Measurements from ENCODE around the gene KRTAP5-6.

The KRTAP5-6 gene

GRCh38 chr11:1708716-1709115 is 11.7 kb downstream of the KRTAP5-6 start:
- H4K20me1 ChIP-seq, result no peaks in the 10 kb centered on the region
- H3K27me3 ChIP-seq, result no peaks in the 10 kb centered on the region
- no peak overlapping the region for H3K4me3 ChIP-seq
- H3K9ac ChIP-seq, result no peak overlapping the region
- H3K27ac ChIP-seq, result no peak overlapping the region
- H3K36me3 ChIP-seq, result no peaks in the 10 kb centered on the region
- peaks cover 16% of the 10 kb centered on the region for H3K9me3 ChIP-seq
- no peak for TF ChIP-seq Cebpa-rat (IDR thresholded peaks at IDR 0.05)
- peaks cover 40% of the 10 kb centered on the region for H3K4me1 ChIP-seq
- H3K4me2 ChIP-seq, result no peak overlapping the region

- H3K9ac ChIP-seq, result no peak overlapping the region
- H3K27ac ChIP-seq, result no peak overlapping the region
- H3K4me1 ChIP-seq, result peaks cover 8% of the 10 kb centered on the region
- no peaks in the 10 kb centered on the region for H3K9me3 ChIP-seq
- H3K27me3 ChIP-seq, result no peaks in the 10 kb centered on the region
- no peaks in the 10 kb centered on the region for H3K36me3 ChIP-seq
- H3K4me3 ChIP-seq, result no peak overlapping the region
- H3K4me2 ChIP-seq, result no peak overlapping the region
- H4K20me1 ChIP-seq, result no peaks in the 10 kb centered on the region
- TF ChIP-seq Cebpa-rat (IDR thresholded peaks at IDR 0.05), result no peak
These were observed 18.2 kb downstream of the KRTAP5-6 start for GRCh38 chr11:1714908-1715885.

GRCh38 chr11:1717745-1718144 is 20.8 kb downstream of the KRTAP5-6 start:
- Histone ChIP-seq H3K27me3 (no peaks in the 10 kb centered on the region), H3K36me3 (no peaks in the 10 kb centered on the region), H3K9me3 (no peaks in the 10 kb centered on the region), H3K27ac (no peak overlapping the region), H4K20me1 (no peaks in the 10 kb centered on the region), H3K4me1 (peaks cover 8% of the 10 kb centered on the region), H3K9ac (no peak overlapping the region), H3K4me3 (no peak overlapping the region), H3K4me2 (no peak overlapping the region)
- TF ChIP-seq Cebpa-rat (IDR thresholded peaks at IDR 0.05), result no peak

DNA sequence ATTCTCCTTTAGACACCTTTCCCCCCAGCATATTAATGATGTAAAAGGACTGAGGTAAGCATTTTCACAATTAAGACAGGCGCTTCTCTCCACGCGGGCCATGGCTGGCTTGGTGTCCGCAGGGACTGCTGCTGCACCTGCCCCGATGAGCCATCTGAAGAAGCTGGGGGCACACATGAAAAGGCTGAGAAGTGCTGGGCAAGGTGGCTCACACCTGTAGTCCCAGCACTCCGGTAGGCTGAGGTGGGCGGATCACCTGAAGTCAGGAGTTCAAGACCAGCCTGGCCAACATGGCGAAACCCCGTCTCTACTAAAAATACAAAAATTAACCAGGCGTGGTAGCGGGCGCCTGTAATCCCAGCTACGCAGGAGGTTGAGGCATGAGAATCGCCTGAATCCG is 21.3 kb downstream of the KRTAP5-6 start:
- Histone ChIP-seq H4K20me1 (no peaks in the 10 kb centered on the region), H3K36me3 (no peaks in the 10 kb centered on the region), H3K4me2 (no peak overlapping the region), H3K27me3 (no peaks in the 10 kb centered on the region), H3K9ac (no peak overlapping the region), H3K4me1 (peaks cover 8% of the 10 kb centered on the region), H3K27ac (no peak overlapping the region), H3K4me3 (no peak overlapping the region), H3K9me3 (no peaks in the 10 kb centered on the region)
- no peak for TF ChIP-seq Cebpa-rat (IDR thresholded peaks at IDR 0.05)

GRCh38 chr11:1719781-1720180 is 22.8 kb downstream of the KRTAP5-6 start:
- H3K9ac ChIP-seq, result no peak overlapping the region
- H3K4me1 ChIP-seq, result peaks cover 8% of the 10 kb centered on the region
- no peaks in the 10 kb centered on the region for H3K9me3 ChIP-seq
- no peaks in the 10 kb centered on the region for H4K20me1 ChIP-seq
- H3K27me3 ChIP-seq, result no peaks in the 10 kb centered on the region
- H3K4me3 ChIP-seq, result no peak overlapping the region
- TF ChIP-seq Cebpa-rat (IDR thresholded peaks at IDR 0.05), result no peak
- H3K4me2 ChIP-seq, result no peak overlapping the region
- H3K27ac ChIP-seq, result no peak overlapping the region
- no peaks in the 10 kb centered on the region for H3K36me3 ChIP-seq

- H3K9ac ChIP-seq, result no peak overlapping the region
- H3K4me2 ChIP-seq, result peak overlapping the region; percentile 88
- H3K4me3 ChIP-seq, result no peak overlapping the region
- H3K4me1 ChIP-seq, result peaks cover 64% of the 10 kb centered on the region
- no peaks in the 10 kb centered on the region for H3K9me3 ChIP-seq
- no peaks in the 10 kb centered on the region for H3K36me3 ChIP-seq
- no peaks in the 10 kb centered on the region for H4K20me1 ChIP-seq
- TF ChIP-seq Cebpa-rat (IDR thresholded peaks at IDR 0.05), result no peak
- no peaks in the 10 kb centered on the region for H3K27me3 ChIP-seq
- H3K27ac ChIP-seq, result no peak overlapping the region
These were observed 30.2 kb downstream of the KRTAP5-6 start for GRCh38 chr11:1727096-1727690.

GRCh38 chr11:1727861-1728260 is 30.9 kb downstream of the KRTAP5-6 start:
- H3K9me3 ChIP-seq, result no peaks in the 10 kb centered on the region
- no peaks in the 10 kb centered on the region for H4K20me1 ChIP-seq
- H3K4me2 ChIP-seq, result peak overlapping the region; percentile 88
- H3K27ac ChIP-seq, result peak overlapping the region; percentile 44; the same call in 1 of the 2 replicates
- H3K9ac ChIP-seq, result 0 out of 2 replicates have a peak overlapping the region, but pooled peaks have one; percentile 13
- no peak for TF ChIP-seq Cebpa-rat (IDR thresholded peaks at IDR 0.05)
- no peak overlapping the region for H3K4me3 ChIP-seq
- H3K27me3 ChIP-seq, result no peaks in the 10 kb centered on the region
- H3K4me1 ChIP-seq, result peaks cover 70% of the 10 kb centered on the region
- H3K36me3 ChIP-seq, result no peaks in the 10 kb centered on the region

DNA sequence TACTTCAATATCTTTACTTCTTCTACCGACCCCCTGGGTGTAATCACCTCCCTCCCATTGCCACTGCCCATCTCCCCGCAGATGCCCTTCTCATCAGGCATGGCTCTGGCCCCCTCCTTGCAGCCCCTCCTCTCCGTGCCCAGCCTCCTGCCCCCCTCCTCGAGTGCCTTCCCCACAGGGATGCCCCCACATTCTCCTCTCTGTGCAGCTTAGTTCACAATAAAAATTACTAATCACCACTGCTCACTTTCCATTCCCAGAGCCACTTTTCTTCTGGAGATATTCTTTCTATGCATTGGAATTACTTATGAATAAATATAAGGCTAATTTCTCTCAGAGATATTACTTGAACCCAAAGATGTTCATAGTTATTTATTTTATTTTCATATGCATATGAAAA is 31.3 kb downstream of the KRTAP5-6 start:
- H3K4me2 ChIP-seq, result peak overlapping the region; percentile 88
- TF ChIP-seq Cebpa-rat (IDR thresholded peaks at IDR 0.05), result no peak
- H3K4me1 ChIP-seq, result peaks cover 75% of the 10 kb centered on the region
- H3K9me3 ChIP-seq, result no peaks in the 10 kb centered on the region
- H3K9ac ChIP-seq, result 0 out of 2 replicates have a peak overlapping the region, but pooled peaks have one; percentile 13
- no peak overlapping the region for H3K4me3 ChIP-seq
- H4K20me1 ChIP-seq, result no peaks in the 10 kb centered on the region
- no peaks in the 10 kb centered on the region for H3K27me3 ChIP-seq
- H3K36me3 ChIP-seq, result no peaks in the 10 kb centered on the region
- H3K27ac ChIP-seq, result peak overlapping the region; percentile 44; the same call in 1 of the 2 replicates

- peaks cover 83% of the 10 kb centered on the region for H3K4me1 ChIP-seq
- TF ChIP-seq Cebpa-rat (IDR thresholded peaks at IDR 0.05), result no peak
- H3K4me2 ChIP-seq, result peak overlapping the region; percentile 88
- peak overlapping the region; percentile 55 for H3K27ac ChIP-seq
- no peaks in the 10 kb centered on the region for H3K27me3 ChIP-seq
- H3K36me3 ChIP-seq, result no peaks in the 10 kb centered on the region
- peak overlapping the region; percentile 43; the same call in 1 of the 2 replicates for H3K9ac ChIP-seq
- no peaks in the 10 kb centered on the region for H3K9me3 ChIP-seq
- H3K4me3 ChIP-seq, result peak overlapping the region; percentile 52
- no peaks in the 10 kb centered on the region for H4K20me1 ChIP-seq
These were observed 32.1 kb downstream of the KRTAP5-6 start for GRCh38 chr11:1728931-1729691.
